ENCODE results near the gene EBF4.

DNA sequence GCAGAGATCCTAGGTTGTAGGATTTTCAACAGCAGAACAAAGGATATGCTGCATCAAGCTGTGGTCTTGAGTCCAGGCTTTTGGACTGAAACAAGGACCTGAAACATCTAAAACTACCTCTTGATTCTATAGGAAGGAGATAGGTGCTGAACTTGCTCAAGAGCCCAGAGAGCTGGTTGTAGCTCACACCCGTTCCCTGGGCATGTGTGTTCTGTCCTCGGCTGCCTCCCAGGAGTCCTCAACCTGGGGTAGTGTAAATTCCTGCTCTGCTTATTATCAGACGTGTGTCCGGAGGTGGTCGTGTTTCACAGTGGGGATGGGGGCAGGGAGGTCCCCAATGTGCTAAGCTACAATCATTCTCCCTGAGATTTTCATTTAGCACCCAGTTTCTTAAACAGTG, 35.3 kb upstream of the EBF4 start:
- TF ChIP-seq, protein P1, sequence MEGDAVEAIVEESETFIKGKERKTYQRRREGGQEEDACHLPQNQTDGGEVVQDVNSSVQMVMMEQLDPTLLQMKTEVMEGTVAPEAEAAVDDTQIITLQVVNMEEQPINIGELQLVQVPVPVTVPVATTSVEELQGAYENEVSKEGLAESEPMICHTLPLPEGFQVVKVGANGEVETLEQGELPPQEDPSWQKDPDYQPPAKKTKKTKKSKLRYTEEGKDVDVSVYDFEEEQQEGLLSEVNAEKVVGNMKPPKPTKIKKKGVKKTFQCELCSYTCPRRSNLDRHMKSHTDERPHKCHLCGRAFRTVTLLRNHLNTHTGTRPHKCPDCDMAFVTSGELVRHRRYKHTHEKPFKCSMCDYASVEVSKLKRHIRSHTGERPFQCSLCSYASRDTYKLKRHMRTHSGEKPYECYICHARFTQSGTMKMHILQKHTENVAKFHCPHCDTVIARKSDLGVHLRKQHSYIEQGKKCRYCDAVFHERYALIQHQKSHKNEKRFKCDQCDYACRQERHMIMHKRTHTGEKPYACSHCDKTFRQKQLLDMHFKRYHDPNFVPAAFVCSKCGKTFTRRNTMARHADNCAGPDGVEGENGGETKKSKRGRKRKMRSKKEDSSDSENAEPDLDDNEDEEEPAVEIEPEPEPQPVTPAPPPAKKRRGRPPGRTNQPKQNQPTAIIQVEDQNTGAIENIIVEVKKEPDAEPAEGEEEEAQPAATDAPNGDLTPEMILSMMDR (IDR thresholded peaks at IDR 0.05 in 4 of 5, conservative IDR thresholded peaks at IDR 0.05 in 1 of 5), result no peak
- no peak for TF ChIP-seq POLR2A (IDR thresholded peaks at IDR 0.05)
